Fibroblast of lung (primary cell): ENCODE results near the gene NR1H4.

ENCODE experiments used
- EZH2 ChIP-seq: IDR thresholded peaks from 2 replicates; pipeline ENCODE4 v1.5.1; 2012; ENCODE audit warnings: low read length, control low read depth, mild to moderate bottlenecking; ENCODE audit errors: missing control alignments
- TF ChIP-seq, protein P1 (sequence below), 2 donors: IDR thresholded peaks in 1 of 2; conservative IDR thresholded peaks in 1 of 2; 1 replicate in 1 of 2; 2 replicates in 1 of 2; pipeline ENCODE4 v1.5.1; 2011 to 2012; ENCODE audit warnings: low read length in 2 of 2, control low read depth in 1 of 2, inconsistent platforms in 1 of 2, low read depth in 1 of 2, mild to moderate bottlenecking in 1 of 2

DNA sequence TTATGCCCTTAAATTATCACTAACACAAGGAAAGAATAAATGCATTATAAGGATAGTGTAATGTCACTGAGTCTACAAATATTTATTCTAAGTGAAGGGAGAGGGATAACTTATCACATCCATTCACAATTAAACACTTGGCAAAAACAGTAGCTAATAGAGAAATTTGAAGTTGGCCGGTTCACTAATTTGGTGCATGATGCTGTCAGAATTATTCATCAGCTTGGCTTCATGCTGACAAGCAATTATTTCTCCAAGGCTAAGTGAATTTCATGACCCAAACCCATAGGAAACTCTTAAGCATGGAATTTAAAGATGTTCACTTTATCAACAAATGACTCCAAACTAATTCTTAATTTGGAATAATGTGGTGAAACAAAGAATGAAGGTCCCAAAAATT is 25.0 kb upstream of the NR1H4 start:
- TF ChIP-seq, protein P1, sequence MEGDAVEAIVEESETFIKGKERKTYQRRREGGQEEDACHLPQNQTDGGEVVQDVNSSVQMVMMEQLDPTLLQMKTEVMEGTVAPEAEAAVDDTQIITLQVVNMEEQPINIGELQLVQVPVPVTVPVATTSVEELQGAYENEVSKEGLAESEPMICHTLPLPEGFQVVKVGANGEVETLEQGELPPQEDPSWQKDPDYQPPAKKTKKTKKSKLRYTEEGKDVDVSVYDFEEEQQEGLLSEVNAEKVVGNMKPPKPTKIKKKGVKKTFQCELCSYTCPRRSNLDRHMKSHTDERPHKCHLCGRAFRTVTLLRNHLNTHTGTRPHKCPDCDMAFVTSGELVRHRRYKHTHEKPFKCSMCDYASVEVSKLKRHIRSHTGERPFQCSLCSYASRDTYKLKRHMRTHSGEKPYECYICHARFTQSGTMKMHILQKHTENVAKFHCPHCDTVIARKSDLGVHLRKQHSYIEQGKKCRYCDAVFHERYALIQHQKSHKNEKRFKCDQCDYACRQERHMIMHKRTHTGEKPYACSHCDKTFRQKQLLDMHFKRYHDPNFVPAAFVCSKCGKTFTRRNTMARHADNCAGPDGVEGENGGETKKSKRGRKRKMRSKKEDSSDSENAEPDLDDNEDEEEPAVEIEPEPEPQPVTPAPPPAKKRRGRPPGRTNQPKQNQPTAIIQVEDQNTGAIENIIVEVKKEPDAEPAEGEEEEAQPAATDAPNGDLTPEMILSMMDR (conservative IDR thresholded peaks at IDR 0.05 in 1 of 2, IDR thresholded peaks at IDR 0.05 in 1 of 2; ENCODE audit: low read depth in 1 of 2, low read length in 2 of 2), result no peak
- no peak for TF ChIP-seq EZH2
